Liver (tissue), 9 donors: ENCODE measurements around the gene PAPPA. TPM values are rescaled to one million over a fixed set of nuclear protein-coding genes. Genes with fewer than 3 reads are reported as not detected.

Experiments
- DNase-seq: peaks from one replicate; pipeline ENCODE4 v3.0.0-alpha.2; 2017; ENCODE audit warnings: low spot score
- H3K27ac ChIP-seq, 2 donors: one replicate each; pipeline ENCODE4 v1.7.0; 2013; ENCODE audit warnings: inconsistent platforms in 2 of 2, low read length in 2 of 2, control low read depth in 1 of 2, low read depth in 1 of 2, mild to moderate bottlenecking in 1 of 2
- H3K27me3 ChIP-seq, 4 donors: one replicate each; pipeline versions ENCODE4 v1.6.1 to v1.7.0; 2013; ENCODE audit warnings: low read length in 3 of 4, inconsistent platforms in 1 of 4, mild to moderate bottlenecking in 1 of 4, moderate library complexity in 1 of 4; ENCODE audit not compliant: control insufficient read depth in 4 of 4, insufficient read depth in 4 of 4
- H3K36me3 ChIP-seq, 4 donors: one replicate each; pipeline versions ENCODE4 v1.6.1 to v1.7.0; 2013; ENCODE audit warnings: low read length in 3 of 4, mild to moderate bottlenecking in 3 of 4, low read depth in 1 of 4, moderate library complexity in 1 of 4; ENCODE audit not compliant: control insufficient read depth in 4 of 4, insufficient read depth in 3 of 4
- H3K4me1 ChIP-seq, 4 donors: one replicate each; pipeline versions ENCODE4 v1.6.1 to v1.7.0; 2013; ENCODE audit warnings: low read length in 3 of 4, mild to moderate bottlenecking in 3 of 4, moderate library complexity in 1 of 4; ENCODE audit not compliant: control insufficient read depth in 4 of 4, insufficient read depth in 4 of 4
- H3K4me3 ChIP-seq, 3 donors: one replicate each; pipeline versions ENCODE4 v1.6.1 to v1.7.0; 2013; ENCODE audit warnings: low read length in 3 of 3, control low read depth in 1 of 3, low read depth in 1 of 3, mild to moderate bottlenecking in 1 of 3
- H3K9ac ChIP-seq, 2 donors: one replicate each; pipeline ENCODE4 v1.7.0; 2013; ENCODE audit warnings: low read length in 2 of 2, mild to moderate bottlenecking in 2 of 2, moderate library complexity in 2 of 2, control low read depth in 1 of 2, low read depth in 1 of 2
- H3K9me3 ChIP-seq, 4 donors: one replicate each; pipeline versions ENCODE4 v1.6.1 to v1.7.0; 2013; ENCODE audit warnings: low read length in 3 of 4; ENCODE audit not compliant: control insufficient read depth in 4 of 4
- EGR1 ChIP-seq, 2 donors: IDR thresholded peaks; 2 replicates each; pipeline ENCODE4 v1.6.1; 2016 to 2018; ENCODE audit warnings: antibody characterized with exemption in 2 of 2, low read depth in 2 of 2
- FOXA1 ChIP-seq: IDR thresholded peaks from 2 replicates; pipeline ENCODE4 v1.6.1; 2016; ENCODE audit warnings: antibody characterized with exemption
- FOXA2 ChIP-seq: IDR thresholded peaks from 2 replicates; pipeline ENCODE4 v1.6.1; 2016; ENCODE audit warnings: antibody characterized with exemption
- GABPA ChIP-seq, 2 donors: IDR thresholded peaks in 1 of 2; conservative IDR thresholded peaks in 1 of 2; 2 replicates each; pipeline ENCODE4 v1.6.1; 2016; ENCODE audit warnings: antibody characterized with exemption in 2 of 2, mild to moderate bottlenecking in 1 of 2, moderate library complexity in 1 of 2
- HNF4A ChIP-seq, 2 donors: conservative IDR thresholded peaks; 2 replicates each; pipeline ENCODE4 v1.6.1; 2016; ENCODE audit warnings: antibody characterized with exemption in 2 of 2, mild to moderate bottlenecking in 2 of 2
- JUND ChIP-seq, 2 donors: IDR thresholded peaks; 2 replicates each; pipeline ENCODE4 v1.6.1; 2016; ENCODE audit warnings: antibody characterized with exemption in 2 of 2
- MAX ChIP-seq: IDR thresholded peaks from 2 replicates; pipeline ENCODE4 v1.6.1; 2016; ENCODE audit warnings: antibody characterized with exemption
- NR2F2 ChIP-seq: IDR thresholded peaks from 2 replicates; pipeline ENCODE4 v1.6.1; 2016; ENCODE audit warnings: antibody characterized with exemption
- RAD21 ChIP-seq, 2 donors: IDR thresholded peaks; 2 replicates each; pipeline ENCODE4 v1.6.1; 2016; ENCODE audit warnings: antibody characterized with exemption in 2 of 2, mild to moderate bottlenecking in 2 of 2
- RXRA ChIP-seq, 2 donors: IDR thresholded peaks; 2 replicates each; pipeline ENCODE4 v1.6.1; 2017 to 2018; ENCODE audit warnings: antibody characterized with exemption in 2 of 2, mild to moderate bottlenecking in 1 of 2
- TAF1 ChIP-seq: conservative IDR thresholded peaks from 2 replicates; pipeline ENCODE4 v1.6.1; 2016; ENCODE audit warnings: antibody characterized with exemption, mild to moderate bottlenecking
- YY1 ChIP-seq: IDR thresholded peaks from 2 replicates; pipeline ENCODE4 v1.6.1; 2016; ENCODE audit warnings: antibody characterized with exemption, mild to moderate bottlenecking
- WGBS: extraction: QIAGEN DNeasy Blood & Tissue Kit; methylation state at CpG from one replicate; pipeline ENCODE4 v1.1.7; 2013; 5-methylcytosine and 5-hydroxymethylcytosine counted together
- polyA plus RNA-seq, 2 donors: library from polyadenylated mRNA; stranded (reverse) in 1 of 2; unstranded in 1 of 2; fragments of 200-250 nt in 1 of 2; fragments of >200 nt in 1 of 2; fragmentation: Nextera tagmentation in 1 of 2; extraction: Ambion mirVana in 1 of 2; gene quantifications; one replicate each; pipeline versions ENCODE4 v1.2.1 to v1.2.3, GENCODE V29; 2013 to 2015
- total RNA-seq, 2 donors: library from RNA; depleted of rRNA; stranded (reverse); fragments of >200 nt; gene quantifications; one replicate each; pipeline ENCODE4 v1.2.3, GENCODE V29; 2014
- TF ChIP-seq, protein P1 (sequence below): fragments of 150-350 bp; IDR thresholded peaks from 2 replicates; pipeline ENCODE4 v1.5.1; 2017; ENCODE audit warnings: improper control_type of control experiment, low read depth, low read length; ENCODE audit not compliant: missing input control
- TF ChIP-seq, protein P2 (sequence below): IDR thresholded peaks from 2 replicates; pipeline ENCODE4 v1.6.1; 2016; ENCODE audit warnings: antibody characterized with exemption, mild to moderate bottlenecking
- TF ChIP-seq, protein P3 (sequence below): IDR thresholded peaks from 2 replicates; pipeline ENCODE4 v1.6.1; 2016; ENCODE audit warnings: antibody characterized with exemption
- TF ChIP-seq, protein P4 (sequence below): IDR thresholded peaks from 2 replicates; pipeline ENCODE4 v1.6.1; 2016; ENCODE audit warnings: antibody characterized with exemption
- donor health status: healthy.
- donor health status: healthy.
- donor health status: healthy.
- donor health status: healthy.
- donor health status: healthy.

PAPPA gene
- total and polyA plus RNA-seq, 4 donors = 0.03 to 0.33 (median 0.20) TPM

DNA sequence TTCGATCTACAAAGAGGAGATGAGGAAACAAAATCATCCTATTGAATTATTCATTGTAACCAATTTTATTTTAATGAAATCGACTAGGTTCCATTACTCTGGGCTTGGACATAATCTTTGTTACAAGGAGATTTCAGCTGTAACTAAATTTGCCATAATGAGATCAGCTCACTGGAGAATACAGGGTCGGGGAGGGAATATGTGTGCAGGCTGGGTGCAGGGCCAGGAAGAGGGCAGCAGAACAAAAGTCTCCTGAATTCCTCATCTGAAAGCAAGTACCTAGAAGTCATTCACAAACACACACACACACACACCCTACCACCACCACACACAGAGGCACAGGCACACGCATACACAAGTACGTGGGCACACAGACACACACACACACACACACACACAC, 151.2 kb downstream of the PAPPA start:
- Histone ChIP-seq H3K9me3 (no peaks in the 10 kb centered on the region), H3K27me3 (peaks cover 0 to 3% (median 0%) of the 10 kb centered on the region in 4 donors), H3K4me3 (no peak overlapping the region), H3K27ac (no peak overlapping the region), H3K9ac (no peak overlapping the region), H3K36me3 (no peaks in the 10 kb centered on the region), H3K4me1 (no peaks in the 10 kb centered on the region)
- DNase-seq = no peak
- 79% methylated on average over 5 of the region's 5 CpGs for WGBS
- TF ChIP-seq NR2F2 (no peak), EGR1 (IDR thresholded peaks at IDR 0.05; ENCODE audit: low read depth in 2 of 2) (no peak), FOXA1 (no peak), RXRA (IDR thresholded peaks at IDR 0.05) (no peak), MAX (no peak), TAF1 (no peak), JUND (IDR thresholded peaks at IDR 0.05) (no peak)
- TF ChIP-seq, protein P1, sequence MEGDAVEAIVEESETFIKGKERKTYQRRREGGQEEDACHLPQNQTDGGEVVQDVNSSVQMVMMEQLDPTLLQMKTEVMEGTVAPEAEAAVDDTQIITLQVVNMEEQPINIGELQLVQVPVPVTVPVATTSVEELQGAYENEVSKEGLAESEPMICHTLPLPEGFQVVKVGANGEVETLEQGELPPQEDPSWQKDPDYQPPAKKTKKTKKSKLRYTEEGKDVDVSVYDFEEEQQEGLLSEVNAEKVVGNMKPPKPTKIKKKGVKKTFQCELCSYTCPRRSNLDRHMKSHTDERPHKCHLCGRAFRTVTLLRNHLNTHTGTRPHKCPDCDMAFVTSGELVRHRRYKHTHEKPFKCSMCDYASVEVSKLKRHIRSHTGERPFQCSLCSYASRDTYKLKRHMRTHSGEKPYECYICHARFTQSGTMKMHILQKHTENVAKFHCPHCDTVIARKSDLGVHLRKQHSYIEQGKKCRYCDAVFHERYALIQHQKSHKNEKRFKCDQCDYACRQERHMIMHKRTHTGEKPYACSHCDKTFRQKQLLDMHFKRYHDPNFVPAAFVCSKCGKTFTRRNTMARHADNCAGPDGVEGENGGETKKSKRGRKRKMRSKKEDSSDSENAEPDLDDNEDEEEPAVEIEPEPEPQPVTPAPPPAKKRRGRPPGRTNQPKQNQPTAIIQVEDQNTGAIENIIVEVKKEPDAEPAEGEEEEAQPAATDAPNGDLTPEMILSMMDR = no peak
- TF ChIP-seq, protein P2, sequence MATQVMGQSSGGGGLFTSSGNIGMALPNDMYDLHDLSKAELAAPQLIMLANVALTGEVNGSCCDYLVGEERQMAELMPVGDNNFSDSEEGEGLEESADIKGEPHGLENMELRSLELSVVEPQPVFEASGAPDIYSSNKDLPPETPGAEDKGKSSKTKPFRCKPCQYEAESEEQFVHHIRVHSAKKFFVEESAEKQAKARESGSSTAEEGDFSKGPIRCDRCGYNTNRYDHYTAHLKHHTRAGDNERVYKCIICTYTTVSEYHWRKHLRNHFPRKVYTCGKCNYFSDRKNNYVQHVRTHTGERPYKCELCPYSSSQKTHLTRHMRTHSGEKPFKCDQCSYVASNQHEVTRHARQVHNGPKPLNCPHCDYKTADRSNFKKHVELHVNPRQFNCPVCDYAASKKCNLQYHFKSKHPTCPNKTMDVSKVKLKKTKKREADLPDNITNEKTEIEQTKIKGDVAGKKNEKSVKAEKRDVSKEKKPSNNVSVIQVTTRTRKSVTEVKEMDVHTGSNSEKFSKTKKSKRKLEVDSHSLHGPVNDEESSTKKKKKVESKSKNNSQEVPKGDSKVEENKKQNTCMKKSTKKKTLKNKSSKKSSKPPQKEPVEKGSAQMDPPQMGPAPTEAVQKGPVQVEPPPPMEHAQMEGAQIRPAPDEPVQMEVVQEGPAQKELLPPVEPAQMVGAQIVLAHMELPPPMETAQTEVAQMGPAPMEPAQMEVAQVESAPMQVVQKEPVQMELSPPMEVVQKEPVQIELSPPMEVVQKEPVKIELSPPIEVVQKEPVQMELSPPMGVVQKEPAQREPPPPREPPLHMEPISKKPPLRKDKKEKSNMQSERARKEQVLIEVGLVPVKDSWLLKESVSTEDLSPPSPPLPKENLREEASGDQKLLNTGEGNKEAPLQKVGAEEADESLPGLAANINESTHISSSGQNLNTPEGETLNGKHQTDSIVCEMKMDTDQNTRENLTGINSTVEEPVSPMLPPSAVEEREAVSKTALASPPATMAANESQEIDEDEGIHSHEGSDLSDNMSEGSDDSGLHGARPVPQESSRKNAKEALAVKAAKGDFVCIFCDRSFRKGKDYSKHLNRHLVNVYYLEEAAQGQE = no peak
- TF ChIP-seq, protein P3, sequence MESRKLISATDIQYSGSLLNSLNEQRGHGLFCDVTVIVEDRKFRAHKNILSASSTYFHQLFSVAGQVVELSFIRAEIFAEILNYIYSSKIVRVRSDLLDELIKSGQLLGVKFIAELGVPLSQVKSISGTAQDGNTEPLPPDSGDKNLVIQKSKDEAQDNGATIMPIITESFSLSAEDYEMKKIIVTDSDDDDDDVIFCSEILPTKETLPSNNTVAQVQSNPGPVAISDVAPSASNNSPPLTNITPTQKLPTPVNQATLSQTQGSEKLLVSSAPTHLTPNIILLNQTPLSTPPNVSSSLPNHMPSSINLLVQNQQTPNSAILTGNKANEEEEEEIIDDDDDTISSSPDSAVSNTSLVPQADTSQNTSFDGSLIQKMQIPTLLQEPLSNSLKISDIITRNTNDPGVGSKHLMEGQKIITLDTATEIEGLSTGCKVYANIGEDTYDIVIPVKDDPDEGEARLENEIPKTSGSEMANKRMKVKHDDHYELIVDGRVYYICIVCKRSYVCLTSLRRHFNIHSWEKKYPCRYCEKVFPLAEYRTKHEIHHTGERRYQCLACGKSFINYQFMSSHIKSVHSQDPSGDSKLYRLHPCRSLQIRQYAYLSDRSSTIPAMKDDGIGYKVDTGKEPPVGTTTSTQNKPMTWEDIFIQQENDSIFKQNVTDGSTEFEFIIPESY = no peak

GRCh38 chr9:116308076-116308475, 154.5 kb downstream of the PAPPA start:
- 56% methylated on average over 4 of the region's 4 CpGs for WGBS
- Histone ChIP-seq H3K9me3 (no peaks in the 10 kb centered on the region), H3K27me3 (peaks cover 0 to 3% (median 0%) of the 10 kb centered on the region in 4 donors), H3K9ac (no peak overlapping the region), H3K27ac (no peak overlapping the region), H3K4me3 (no peak overlapping the region), H3K4me1 (no peaks in the 10 kb centered on the region), H3K36me3 (no peaks in the 10 kb centered on the region)
- no peak for DNase-seq
- TF ChIP-seq RAD21 (IDR thresholded peaks at IDR 0.05) (no peak), YY1 (no peak), NR2F2 (no peak), TAF1 (no peak), FOXA2 (no peak), FOXA1 (no peak), RXRA (IDR thresholded peaks at IDR 0.05) (no peak), HNF4A (conservative IDR thresholded peaks at IDR 0.05) (no peak), GABPA (IDR thresholded peaks at IDR 0.05 in 1 of 2, conservative IDR thresholded peaks at IDR 0.05 in 1 of 2) (no peak), EGR1 (IDR thresholded peaks at IDR 0.05; ENCODE audit: low read depth in 2 of 2) (no peak)
- TF ChIP-seq, protein P4, sequence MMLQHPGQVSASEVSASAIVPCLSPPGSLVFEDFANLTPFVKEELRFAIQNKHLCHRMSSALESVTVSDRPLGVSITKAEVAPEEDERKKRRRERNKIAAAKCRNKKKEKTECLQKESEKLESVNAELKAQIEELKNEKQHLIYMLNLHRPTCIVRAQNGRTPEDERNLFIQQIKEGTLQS = no peak
- TF ChIP-seq, protein P2 = no peak
- TF ChIP-seq, protein P1 = no peak
